Panc1 (cell line): Measurements from ENCODE around the gene OSBP2.

Experiments used
- POLR2AphosphoS5 ChIP-seq: IDR thresholded peaks from 2 replicates; pipeline ENCODE4 v1.6.1; 2012; ENCODE audit warnings: mild to moderate bottlenecking, low read depth, low read length, moderate library complexity
- TF ChIP-seq, protein P1 (sequence below): fragments of 450-650 bp; IDR thresholded peaks from 2 replicates; pipeline ENCODE4 v1.5.1; 2017; ENCODE audit warnings: mild to moderate bottlenecking

DNA sequence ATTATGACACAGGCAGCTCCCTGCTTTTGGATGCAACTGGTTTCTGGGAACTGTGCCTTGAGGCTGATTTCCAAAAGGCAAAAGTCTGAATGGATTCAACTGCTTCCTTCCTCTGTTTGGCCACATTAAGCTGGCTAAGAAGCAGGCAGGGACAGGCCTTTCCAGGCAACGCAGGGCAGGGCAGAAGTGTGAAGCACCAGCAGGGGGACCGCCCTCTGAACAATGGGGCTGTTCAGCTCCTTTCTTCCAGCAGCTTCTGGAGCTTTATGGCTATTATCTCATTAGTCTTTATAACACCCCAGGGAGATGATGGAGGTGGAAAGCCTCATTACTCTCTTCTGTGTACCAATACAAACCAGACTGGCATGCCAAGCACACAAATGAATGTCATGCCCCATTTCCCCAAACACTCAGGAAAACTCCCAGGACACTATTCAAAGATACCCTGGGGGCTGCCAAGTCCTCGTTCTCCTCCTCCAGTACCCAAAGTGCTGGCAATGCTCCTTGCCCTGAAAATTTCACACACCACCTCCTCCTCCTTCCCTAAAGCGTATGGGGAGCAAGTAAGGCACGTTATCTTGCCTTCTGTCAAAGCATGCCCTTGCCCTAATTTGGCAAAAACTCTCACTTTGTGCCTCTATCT, 252.6 kb downstream of the OSBP2 start:
- TF ChIP-seq POLR2AphosphoS5 = no peak
- TF ChIP-seq, protein P1, sequence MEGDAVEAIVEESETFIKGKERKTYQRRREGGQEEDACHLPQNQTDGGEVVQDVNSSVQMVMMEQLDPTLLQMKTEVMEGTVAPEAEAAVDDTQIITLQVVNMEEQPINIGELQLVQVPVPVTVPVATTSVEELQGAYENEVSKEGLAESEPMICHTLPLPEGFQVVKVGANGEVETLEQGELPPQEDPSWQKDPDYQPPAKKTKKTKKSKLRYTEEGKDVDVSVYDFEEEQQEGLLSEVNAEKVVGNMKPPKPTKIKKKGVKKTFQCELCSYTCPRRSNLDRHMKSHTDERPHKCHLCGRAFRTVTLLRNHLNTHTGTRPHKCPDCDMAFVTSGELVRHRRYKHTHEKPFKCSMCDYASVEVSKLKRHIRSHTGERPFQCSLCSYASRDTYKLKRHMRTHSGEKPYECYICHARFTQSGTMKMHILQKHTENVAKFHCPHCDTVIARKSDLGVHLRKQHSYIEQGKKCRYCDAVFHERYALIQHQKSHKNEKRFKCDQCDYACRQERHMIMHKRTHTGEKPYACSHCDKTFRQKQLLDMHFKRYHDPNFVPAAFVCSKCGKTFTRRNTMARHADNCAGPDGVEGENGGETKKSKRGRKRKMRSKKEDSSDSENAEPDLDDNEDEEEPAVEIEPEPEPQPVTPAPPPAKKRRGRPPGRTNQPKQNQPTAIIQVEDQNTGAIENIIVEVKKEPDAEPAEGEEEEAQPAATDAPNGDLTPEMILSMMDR = no peak
